Stimulated activated CD8-positive, alpha-beta memory T cell treated with anti-CD3 and anti-CD28 coated beads, Interleukin-12 subunit alpha, Interleukin-12 subunit beta, amount 100 ng/mL, for 24 hours (primary cell): ENCODE data around the gene STYXL1.
"Not testable (repeated sequence)": the region's sequence is repeated elsewhere in the genome, so short reads cannot be mapped to it uniquely, and the experiment has no call there.

Experiments used
- DNase-seq: peaks from one replicate; pipeline ENCODE4 v3.0.0-alpha.2; 2020; ENCODE audit errors: extremely low read depth

The STYXL1 gene

DNA sequence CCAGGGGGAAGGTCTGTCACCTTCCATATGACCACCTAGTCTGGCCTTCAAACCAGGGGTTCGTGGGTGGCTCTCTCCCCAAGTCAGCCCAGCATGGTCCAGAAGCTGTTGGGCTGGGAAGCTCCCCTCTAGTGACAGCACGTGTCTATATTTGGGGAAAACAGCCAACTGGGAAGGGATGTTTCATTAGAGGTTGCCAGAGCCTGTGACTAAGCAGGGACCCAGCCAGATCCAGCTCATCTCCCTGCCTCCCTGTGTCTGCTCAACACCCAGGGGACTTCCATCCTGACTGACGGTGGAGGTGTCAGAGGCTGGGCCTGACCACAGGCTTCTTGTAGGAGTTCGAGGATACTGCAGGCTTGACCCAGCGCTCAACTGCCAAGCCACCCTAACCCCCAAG, 10.5 kb downstream of the STYXL1 start:
- DNase-seq, result no peak

DNA sequence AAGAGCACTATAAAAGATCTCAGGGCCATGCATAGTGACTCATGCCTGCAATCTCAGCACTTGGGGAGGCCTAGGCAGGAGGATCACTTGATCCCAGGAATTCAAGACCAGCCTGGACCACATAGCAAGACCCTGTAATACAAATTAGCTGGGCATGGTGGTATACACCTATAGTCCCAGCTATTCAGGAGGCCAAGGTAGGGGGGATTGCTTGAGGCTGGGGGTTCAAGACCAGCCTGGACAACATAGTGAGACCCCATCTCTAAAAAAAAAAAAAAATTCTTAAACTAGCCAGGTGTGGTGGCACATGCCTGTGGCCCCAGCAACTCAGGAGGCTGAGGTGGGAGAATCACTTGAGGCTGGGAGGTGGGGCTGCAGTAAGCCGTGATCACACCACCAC, 15.8 kb downstream of the STYXL1 start:
- no peak for DNase-seq

- DNase-seq, result not testable (repeated sequence)
Observed at GRCh38 chr7:76029682-76030081, 18.1 kb downstream of the STYXL1 start.

DNA sequence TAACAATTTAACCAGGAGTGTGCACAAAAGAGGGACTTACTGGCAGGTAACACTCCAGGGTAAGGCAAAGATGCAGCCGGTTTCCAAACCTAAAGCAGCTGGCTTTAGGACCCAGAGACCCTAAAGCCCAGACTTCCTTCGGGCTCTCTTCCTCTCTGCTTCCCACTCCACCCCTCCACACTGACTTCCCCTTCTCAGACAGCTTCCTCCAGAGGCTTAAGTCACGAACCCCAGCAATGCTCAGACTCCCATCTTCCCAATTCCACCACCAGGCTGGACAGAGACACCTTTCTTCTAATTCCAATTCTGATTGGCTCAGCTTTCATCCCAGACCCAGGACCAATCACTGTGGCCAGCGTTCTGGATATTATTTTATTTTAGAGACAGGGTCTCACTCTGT, 24.8 kb downstream of the STYXL1 start:
- no peak for DNase-seq

- no peak for DNase-seq
Observed at GRCh38 chr7:76022026-76022780, 25.6 kb downstream of the STYXL1 start.

DNA sequence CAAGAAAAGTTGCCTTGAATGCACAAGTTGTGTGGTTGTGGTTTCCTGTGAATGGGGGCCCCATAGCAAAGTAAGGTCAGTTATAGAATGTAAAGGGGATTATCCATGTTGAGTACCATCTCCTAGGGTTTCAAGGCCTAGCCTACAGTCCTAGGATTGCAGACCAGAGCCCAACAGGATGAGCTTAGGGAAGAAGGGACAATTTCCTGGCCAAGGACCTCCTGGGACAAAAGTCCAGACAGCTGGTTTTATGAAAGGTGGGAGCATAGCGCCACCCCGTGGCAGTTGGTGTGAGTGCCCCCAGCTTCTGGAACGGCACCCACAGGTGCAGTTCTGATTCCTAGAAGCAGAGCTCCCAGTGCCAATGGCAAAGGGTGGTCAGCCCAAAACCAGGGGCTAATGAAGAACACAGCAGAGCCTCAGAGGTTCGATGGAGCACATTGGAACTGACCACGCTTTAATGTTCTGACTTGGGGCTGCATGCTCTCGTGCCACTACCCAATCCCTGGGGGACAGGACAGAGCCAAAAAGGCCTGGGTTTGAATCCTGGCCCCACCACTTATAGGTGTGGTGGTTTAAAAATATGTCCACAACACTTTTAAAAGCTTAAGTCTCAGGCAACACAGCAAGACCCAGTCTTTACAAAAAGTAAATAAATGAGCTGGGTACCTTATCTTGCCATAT, 27.6 kb downstream of the STYXL1 start:
- peak; percentile 20 for DNase-seq

DNA sequence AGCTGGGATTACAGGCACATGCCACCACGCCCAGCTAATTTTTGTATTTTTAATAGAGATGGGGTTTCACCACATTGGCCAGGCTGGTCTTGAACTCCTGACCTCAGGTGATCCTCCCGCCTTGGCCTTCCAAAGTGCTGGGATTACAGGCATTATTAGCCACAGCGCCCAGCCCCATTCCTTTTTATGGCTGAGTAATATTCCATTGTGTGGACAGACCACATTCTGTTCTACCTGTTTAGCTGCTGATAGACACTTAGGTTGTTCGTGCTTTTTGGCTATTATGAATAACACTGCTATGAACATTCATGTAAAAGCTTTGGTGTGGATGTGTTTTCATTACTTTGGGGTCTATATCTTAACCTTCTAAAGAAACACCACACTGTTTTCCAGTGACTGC, 29.3 kb downstream of the STYXL1 start:
- DNase-seq, result not testable (repeated sequence)

- no peak for DNase-seq
Observed at GRCh38 chr7:76016191-76016947, 31.4 kb downstream of the STYXL1 start.

- DNase-seq, result no peak
Observed at GRCh38 chr7:76011442-76011861, 36.3 kb downstream of the STYXL1 start.

DNA sequence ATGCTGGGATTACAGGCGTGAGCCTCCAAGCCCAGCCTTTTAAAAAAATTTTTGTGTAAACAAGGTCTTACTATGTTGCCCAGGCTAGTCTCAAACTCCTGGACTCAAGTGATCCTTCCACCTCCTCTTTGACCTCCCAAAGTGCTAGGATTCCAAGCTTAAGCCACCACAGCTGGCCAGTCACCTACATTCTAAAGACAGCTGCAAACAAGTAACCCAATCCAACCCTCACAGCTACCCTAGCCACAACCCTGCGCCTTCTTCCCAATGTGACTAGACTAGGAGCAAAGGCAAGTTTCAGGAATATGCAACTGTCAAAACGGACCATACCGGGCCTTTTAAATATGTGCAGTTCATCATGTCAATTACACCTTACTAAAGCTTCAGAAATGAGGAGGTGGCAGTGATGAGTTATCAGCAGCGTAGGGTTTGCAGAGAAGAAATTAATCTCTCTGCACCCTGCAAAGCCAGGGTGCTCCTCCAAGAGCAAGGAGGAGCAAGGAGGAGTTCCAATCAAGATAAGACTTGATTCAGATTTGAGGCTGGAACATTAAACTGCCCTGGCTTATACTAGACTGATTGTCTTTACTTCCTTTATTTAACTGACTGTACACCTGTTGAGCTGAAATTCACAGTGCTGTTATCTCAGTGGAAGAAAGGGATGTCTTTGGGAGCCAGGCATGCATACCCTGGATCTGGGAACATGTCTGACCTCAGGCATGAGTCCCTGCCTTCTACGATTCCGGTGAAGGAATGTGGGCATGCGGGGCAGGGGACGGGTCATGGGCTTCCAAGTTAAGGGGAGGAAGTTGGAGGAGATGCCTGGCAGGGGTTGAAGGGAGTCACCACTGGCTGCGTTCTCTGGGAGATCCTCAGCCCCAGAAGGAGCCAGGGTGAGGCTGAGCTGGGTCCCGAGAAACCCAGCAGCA, 37.9 kb downstream of the STYXL1 start:
- no peak for DNase-seq

GRCh38 chr7:76008156-76008687, 39.6 kb downstream of the STYXL1 start:
- DNase-seq, result no peak

GRCh38 chr7:76005004-76005403, 42.8 kb downstream of the STYXL1 start:
- not testable (repeated sequence) for DNase-seq

GRCh38 chr7:76003351-76003750, 44.4 kb downstream of the STYXL1 start:
- no peak for DNase-seq

DNA sequence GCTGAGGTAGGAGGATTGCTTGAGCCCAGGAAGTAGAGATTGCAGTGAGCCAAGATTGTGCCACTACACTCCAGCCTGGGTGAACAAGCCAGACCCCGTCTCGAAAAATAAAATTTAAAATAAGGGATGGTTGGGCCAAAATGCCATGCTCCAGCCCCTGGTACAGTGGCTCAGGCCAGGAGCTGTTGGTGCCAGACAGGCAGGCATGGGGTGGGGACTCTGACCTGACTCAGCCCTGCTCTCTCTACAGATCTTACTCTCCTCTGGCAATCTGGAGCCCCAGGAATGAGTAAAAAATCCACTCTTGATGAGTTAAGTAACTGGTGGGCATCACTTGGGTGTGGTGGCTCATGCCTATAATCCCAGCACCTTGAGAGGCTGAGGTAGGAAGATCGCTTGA, 45.0 kb downstream of the STYXL1 start:
- DNase-seq, result no peak

GRCh38 chr7:76002139-76002538, 45.7 kb downstream of the STYXL1 start:
- no peak for DNase-seq

- DNase-seq, result no peak
Observed at GRCh38 chr7:76000566-76000965, 47.2 kb downstream of the STYXL1 start.

DNA sequence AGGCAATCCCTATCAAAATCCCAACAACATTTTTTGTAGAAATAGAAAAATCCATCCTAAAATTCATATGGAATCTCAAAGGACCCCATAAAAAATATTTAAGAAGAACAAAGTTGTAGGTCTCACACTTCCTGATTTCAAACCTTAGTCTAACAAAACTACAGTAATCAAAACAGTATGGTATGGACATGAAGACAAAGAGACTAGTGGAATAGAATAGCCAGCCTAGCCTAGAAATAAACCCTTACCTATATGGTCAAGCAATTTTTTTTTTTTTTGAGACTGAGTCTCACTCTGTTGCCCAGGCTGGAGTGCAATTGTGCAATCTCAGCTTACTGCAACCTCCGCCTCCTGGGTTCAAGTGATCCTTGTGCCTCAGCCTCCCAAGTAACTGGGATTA, 49.8 kb downstream of the STYXL1 start:
- no peak for DNase-seq

- DNase-seq, result no peak
Observed at GRCh38 chr7:75996476-75996875, 51.3 kb downstream of the STYXL1 start.

- no peak for DNase-seq
Observed at GRCh38 chr7:75995996-75996395, 51.8 kb downstream of the STYXL1 start.

DNA sequence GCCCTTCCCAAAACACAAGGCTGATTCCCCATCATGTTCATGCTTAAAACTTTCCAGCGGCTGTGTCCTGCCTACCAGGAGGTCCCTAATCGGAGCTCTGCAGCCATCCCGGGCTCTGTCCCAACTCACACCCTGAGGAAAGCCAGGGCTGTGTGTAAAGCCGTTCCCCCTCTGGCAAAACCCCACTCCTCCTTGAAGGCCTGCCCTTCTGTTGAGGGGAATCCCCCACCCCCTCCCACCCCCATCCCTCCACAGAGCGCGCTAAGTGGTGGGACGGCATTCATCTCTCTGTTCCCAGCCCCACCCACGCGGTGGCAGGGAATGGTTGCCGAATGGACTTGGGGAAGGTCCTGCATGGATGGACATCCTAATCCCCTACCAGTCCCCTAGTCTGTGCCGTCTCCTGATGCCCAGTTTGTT, 52.7 kb downstream of the STYXL1 start:
- DNase-seq, result no peak

GRCh38 chr7:75994388-75995051, 53.3 kb downstream of the STYXL1 start, which contains the start of gene TMEM120A:
Gene TMEM120A, minus strand, starts transcription at chr7:75994595. Its CDS starts 25 bp downstream, at chr7:75994570.
- peak; percentile 88 for DNase-seq
